IMR-90 (cell line): ENCODE data around the gene CLEC4D. TPM values are rescaled to one million over a fixed set of nuclear protein-coding genes. Genes with fewer than 3 reads are reported as not detected.
"Not testable (repeated sequence)": the region's sequence is repeated elsewhere in the genome, so short reads cannot be mapped to it uniquely, and the experiment has no call there.

Experiments used
- ATAC-seq: fragments of 200-7000 bp; cut with Tn5 transposase; 2 replicates; pipeline ENCODE4 v1.9.1; 2020; ENCODE audit warnings: low read depth, mild to moderate bottlenecking, moderate library complexity
- BruUV-seq: library from RNA; stranded (reverse); fragments of 400-500 nt; replicated peaks from 2 replicates; lab custom pipeline; 2021; lab: Mats Ljungman, UMichigan
- CTCF ChIA-PET: fragments of 300-600 bp; formaldehyde crosslinking; extraction: SDS; loops from one replicate; lab custom pipeline; 2021; ENCODE audit warnings: antibody characterized with exemption; lab: Yijun Ruan, JAX
- POLR2A ChIA-PET: fragments of 300-600 bp; sonication (Branson Sonifier 250); formaldehyde crosslinking; loops from one replicate; lab custom pipeline; 2022; ENCODE audit warnings: antibody characterized with exemption; ENCODE audit not compliant: unreplicated experiment; lab: Charles Lee
- DNase-seq: peaks from one replicate; pipeline ENCODE4 v3.0.0; 2013
- H2AFZ ChIP-seq: replicated peaks from 2 replicates; pipeline ENCODE3; 2013; ENCODE audit warnings: low read length, mild to moderate bottlenecking; ENCODE audit not compliant: poor library complexity
- H2AK5ac ChIP-seq: 2 replicates; pipeline ENCODE4 v1.6.1; 2013; ENCODE audit warnings: low read depth, low read length, inconsistent platforms
- H2AK9ac ChIP-seq: replicated peaks from 2 replicates; pipeline ENCODE3; 2013; ENCODE audit warnings: mild to moderate bottlenecking, low read depth, low read length, moderate library complexity; ENCODE audit not compliant: poor library complexity
- H2BK120ac ChIP-seq: 2 replicates; pipeline ENCODE4 v1.6.1; 2013; ENCODE audit warnings: low read depth, low read length, inconsistent platforms
- H2BK15ac ChIP-seq: 3 replicates; pipeline ENCODE4 v1.6.1; 2013; ENCODE audit warnings: low read depth, low read length, inconsistent platforms
- H2BK20ac ChIP-seq: 2 replicates; pipeline ENCODE4 v1.6.1; 2013; ENCODE audit warnings: low read depth, mild to moderate bottlenecking, inconsistent platforms, low read length, moderate library complexity
- H2BK5ac ChIP-seq: 2 replicates; pipeline ENCODE4 v1.6.1; 2013; ENCODE audit warnings: mild to moderate bottlenecking, low read depth, low read length, inconsistent platforms; ENCODE audit not compliant: poor library complexity, severe bottlenecking
- H3K14ac ChIP-seq: replicated peaks from 2 replicates; pipeline ENCODE4 v1.6.1; 2013; ENCODE audit warnings: low read depth, low read length, inconsistent platforms
- H3K18ac ChIP-seq: 2 replicates; pipeline ENCODE4 v1.6.1; 2013; ENCODE audit warnings: low read depth, low read length, control low read depth
- H3K23ac ChIP-seq: 2 replicates; pipeline ENCODE4 v1.6.1; 2013; ENCODE audit warnings: low read depth, low read length, inconsistent platforms
- H3K27ac ChIP-seq: 2 replicates; pipeline ENCODE4 v1.5.1; 2013; ENCODE audit warnings: mild to moderate bottlenecking, control low read depth, low read length; ENCODE audit not compliant: insufficient read depth
- H3K27me3 ChIP-seq: 2 replicates; pipeline ENCODE4 v1.6.1; 2013; ENCODE audit warnings: low read length; ENCODE audit not compliant: control insufficient read depth, insufficient read depth
- H3K36me3 ChIP-seq: 2 replicates; pipeline ENCODE4 v1.6.1; 2013; ENCODE audit warnings: low read length, mixed read lengths; ENCODE audit not compliant: control insufficient read depth, insufficient read depth
- H3K4ac ChIP-seq: 2 replicates; pipeline ENCODE4 v1.6.1; 2013; ENCODE audit warnings: low read depth, low read length, inconsistent platforms
- H3K4me1 ChIP-seq: 2 replicates; pipeline ENCODE4 v1.6.1; 2013; ENCODE audit warnings: low read length, mixed read lengths; ENCODE audit not compliant: control insufficient read depth, insufficient read depth
- H3K4me2 ChIP-seq: 2 replicates; pipeline ENCODE4 v1.6.1; 2013; ENCODE audit warnings: low read depth, mild to moderate bottlenecking, control low read depth, low read length, moderate library complexity
- H3K4me3 ChIP-seq: 2 replicates; pipeline ENCODE4 v1.5.1; 2013; ENCODE audit warnings: low read depth, mild to moderate bottlenecking, control low read depth, low read length, moderate library complexity; ENCODE audit not compliant: insufficient read depth
- H3K56ac ChIP-seq: 2 replicates; pipeline ENCODE4 v1.6.1; 2013; ENCODE audit warnings: low read length, inconsistent platforms; ENCODE audit not compliant: insufficient read depth; ENCODE audit errors: extremely low read depth
- H3K79me1 ChIP-seq, 2 experiments: 2 replicates each; pipeline ENCODE4 v1.6.1; 2013; ENCODE audit warnings: low read length in 2 of 2, inconsistent platforms in 1 of 2, low read depth in 1 of 2
- H3K9ac ChIP-seq: 2 replicates; pipeline ENCODE4 v1.6.1; 2013; ENCODE audit warnings: low read depth, low read length, control low read depth
- H3K9me1 ChIP-seq: 2 replicates; pipeline ENCODE4 v1.6.1; 2013; ENCODE audit warnings: low read length, inconsistent platforms; ENCODE audit not compliant: insufficient read depth
- H3K9me3 ChIP-seq: 2 replicates; pipeline ENCODE4 v1.6.1; 2013; ENCODE audit warnings: low read length; ENCODE audit not compliant: control insufficient read depth, insufficient read depth
- H4K20me1 ChIP-seq: 2 replicates; pipeline ENCODE4 v1.6.1; 2013; ENCODE audit warnings: low read length, inconsistent platforms; ENCODE audit not compliant: insufficient read depth
- H4K5ac ChIP-seq: 2 replicates; pipeline ENCODE4 v1.6.1; 2013; ENCODE audit warnings: mild to moderate bottlenecking, low read depth, low read length, control low read depth
- H4K8ac ChIP-seq, 2 experiments: 2 replicates each; pipeline ENCODE4 v1.6.1; 2013; ENCODE audit warnings: low read depth in 2 of 2, low read length in 2 of 2, control low read depth in 1 of 2, inconsistent platforms in 1 of 2
- H4K91ac ChIP-seq: 2 replicates; pipeline ENCODE4 v1.6.1; 2013; ENCODE audit warnings: low read depth, low read length, inconsistent platforms; ENCODE audit not compliant: insufficient read depth
- WGBS, 2 experiments: methylation state at CpG; one replicate each; pipeline versions ENCODE4 v1.1.5 to v1.1.7; 2013; ENCODE audit warnings: missing lambda C conversion rate in 2 of 2; ENCODE audit not compliant: insufficient read length in 1 of 2; ENCODE audit errors: extremely low coverage in 2 of 2; 5-methylcytosine and 5-hydroxymethylcytosine counted together
- dilution Hi-C: fragments of 300-500 bp; cut with HindIII; formaldehyde crosslinking; loops from one replicate; pipeline ENCODE4 v1.14.3; 2018; ENCODE audit warnings: low sequenced_read_pairs; ENCODE audit not compliant: unreplicated experiment
- in situ Hi-C: fragments of 300-500 bp; cut with MboI; formaldehyde crosslinking; loops from 3 replicates; pipeline ENCODE4 v1.14.3; 2019; ENCODE audit warnings: low sequenced_read_pairs, inconsistent platforms, mixed read lengths
- intact Hi-C: fragments of 100-400 bp; cut with micrococcal nuclease; formaldehyde crosslinking; loops from 2 replicates; pipeline ENCODE4 v1.10.0; 2022
- polyA plus RNA-seq, 3 experiments: library from polyadenylated mRNA; depleted of rRNA; stranded (reverse); fragments of >200 nt; gene quantifications; 2 replicates each; pipeline ENCODE4 v1.2.3, GENCODE V29; 2012; ENCODE audit warnings: low replicate concordance in 1 of 3
- total RNA-seq: library from RNA; depleted of rRNA; stranded (reverse); fragments of >200 nt; gene quantifications from 2 replicates; pipeline ENCODE4 v1.2.3, GENCODE V29; 2012

The CLEC4D gene
- total and polyA plus RNA-seq, 2 of the 4 experiments (the other 2 are of a cell fraction) = not detected

- H3K4me2 ChIP-seq, H3K27ac ChIP-seq, H3K79me1 ChIP-seq, H3K4me1 ChIP-seq, in situ Hi-C loops, H2BK20ac ChIP-seq, H3K36me3 ChIP-seq, H2BK5ac ChIP-seq, DNase-seq, H3K56ac ChIP-seq, H4K91ac ChIP-seq, H2AK5ac ChIP-seq, H2AFZ ChIP-seq, H3K9ac ChIP-seq, H3K18ac ChIP-seq, H3K9me1 ChIP-seq, H4K8ac ChIP-seq, H3K4ac ChIP-seq, H3K9me3 ChIP-seq, dilution Hi-C loops, H2BK120ac ChIP-seq, H4K5ac ChIP-seq, H2BK15ac ChIP-seq, H3K4me3 ChIP-seq, ATAC-seq, H4K20me1 ChIP-seq, H3K14ac ChIP-seq, POLR2A ChIA-PET, H2AK9ac ChIP-seq, H3K27me3 ChIP-seq, BruUV-seq, H3K23ac ChIP-seq: not testable (repeated sequence)
- WGBS, 2 experiments = no CpG with 5 or more reads among the region's 4 CpGs
- intact Hi-C loops = loop anchor here (5.0 to 10.0 kb wide), 2 partner anchors 281 to 354 kb away; partner anchors contain the start of gene A2ML1
- CTCF ChIA-PET = interaction anchor here (1.0 kb wide), 1 partner anchor 11 kb away, joined by 3 read pairs; no protein-coding TSS in a partner anchor
Observed at GRCh38 chr12:8540831-8541230, 27.5 kb downstream of the CLEC4D start, which contains the start of gene CLEC4E. Gene CLEC4E (minus strand): TSS chr12:8540905. CDS start chr12:8540797, 108 bp downstream.
